Head of caudate nucleus (tissue), 42 donors: Measurements from ENCODE around the gene SDC4.

Experiments used
- DNase-seq, 42 donors: peaks; one replicate each; pipeline versions ENCODE4 v3.0.0 to v3.0.0-alpha.2; 2020 to 2021; ENCODE audit warnings: mixed read lengths in 7 of 42
- intact Hi-C: fragments of 100-400 bp; cut with DNase I; formaldehyde crosslinking; loops from one replicate; pipeline ENCODE4 v1.15.0; 2022

Gene SDC4

GRCh38 chr20:45336530-45337366, 11.5 kb downstream of the SDC4 start:
- peak in 9 of 42 donors; percentile 19 to 71 (median 34) for DNase-seq
- intact Hi-C loops = no loop called here

- no peak for DNase-seq
These were observed 17.7 kb downstream of the SDC4 start for GRCh38 chr20:45330476-45330875.

GRCh38 chr20:45329497-45330319, 18.5 kb downstream of the SDC4 start:
- intact Hi-C loops = no loop called here
- DNase-seq = no peak

More at GRCh38 chr20:45330476-45330875, 17.7 kb downstream of the SDC4 start:
- intact Hi-C loops = no loop called here

GRCh38 chr20:45328451-45328850, 19.8 kb downstream of the SDC4 start:
- intact Hi-C loops = no loop called here
- DNase-seq = no peak

GRCh38 chr20:45325371-45325770, 22.9 kb downstream of the SDC4 start:
- DNase-seq = no peak
- intact Hi-C loops = no loop called here

DNA sequence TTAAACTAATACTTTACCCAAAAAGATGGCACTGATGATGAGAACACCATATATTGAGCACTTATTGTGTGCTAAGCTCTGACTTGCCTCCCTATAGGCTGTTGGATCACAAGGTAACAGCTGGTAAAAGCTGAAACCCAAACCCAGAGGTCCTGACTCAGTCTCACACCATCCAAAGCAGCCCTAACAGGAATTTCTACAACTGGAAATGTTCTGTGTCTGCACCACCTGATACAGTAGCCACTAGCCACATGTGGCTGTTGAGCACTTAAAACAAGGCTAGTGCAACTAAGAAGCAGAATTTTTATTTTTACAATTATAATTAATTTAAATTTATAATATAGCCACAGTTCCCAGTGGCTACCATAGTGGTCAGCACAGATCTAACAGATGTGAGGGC, 24.5 kb downstream of the SDC4 start:
- intact Hi-C loops = loop anchor here (5.0 kb wide), 1 partner anchor 449 kb away; no protein-coding TSS in a partner anchor
- DNase-seq = no peak

DNA sequence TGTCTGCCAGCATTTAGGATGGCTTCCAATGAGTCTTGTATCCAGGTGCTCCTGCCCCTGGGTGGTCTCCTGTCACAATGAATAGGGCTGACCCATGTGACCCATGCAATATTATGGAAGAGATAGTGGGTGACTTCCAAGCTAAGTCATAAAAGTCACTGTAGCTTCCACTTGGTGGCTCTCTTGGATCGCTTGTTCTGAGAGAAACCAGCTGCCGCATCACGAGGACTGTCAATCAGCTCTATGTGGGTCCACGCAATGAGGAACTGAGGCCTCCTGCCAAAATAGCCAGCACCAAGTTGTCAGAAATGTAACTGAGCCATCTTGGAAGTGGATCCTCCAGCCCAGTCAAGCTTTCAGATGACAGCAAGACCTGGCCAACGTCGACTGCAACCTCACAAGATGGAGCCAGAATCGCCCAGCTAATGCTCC, 25.3 kb downstream of the SDC4 start:
- intact Hi-C loops = loop anchor here (5.0 kb wide), 1 partner anchor 449 kb away; no protein-coding TSS in a partner anchor
- peak in 39 of 42 donors; percentile 36 to 81 (median 66) for DNase-seq

DNA sequence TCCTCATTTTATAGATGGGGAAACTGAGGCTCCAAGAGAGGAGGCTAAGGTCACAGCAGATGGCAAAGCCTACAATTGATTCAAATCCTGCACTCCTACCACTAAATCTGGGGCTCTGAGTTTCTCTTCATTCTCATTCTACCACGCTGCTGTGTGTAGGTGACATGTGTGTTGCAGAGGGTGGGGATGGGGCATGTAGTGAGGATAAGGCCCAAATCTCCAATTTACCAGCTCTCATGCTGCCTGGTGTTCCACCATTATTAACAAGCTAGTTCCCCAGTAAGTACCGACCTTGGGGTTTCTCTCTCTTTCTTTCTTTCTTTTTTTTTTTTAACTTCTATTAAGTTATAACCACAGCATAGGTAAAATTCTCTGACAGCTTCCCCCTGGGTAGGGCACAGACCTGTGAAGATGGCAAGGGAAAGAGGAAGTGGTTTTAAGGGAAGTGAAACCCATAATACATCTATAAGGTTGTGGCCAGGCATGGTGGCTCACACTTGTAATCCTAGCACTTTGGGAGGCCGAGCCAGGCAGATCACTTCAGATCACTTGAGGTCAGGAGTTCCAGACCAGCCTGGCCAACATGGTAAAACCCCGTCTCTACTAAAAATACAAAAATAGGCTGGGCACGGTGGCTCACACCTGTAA, 27.2 kb downstream of the SDC4 start:
- intact Hi-C loops = loop anchor here (5.0 kb wide), 1 partner anchor 451 kb away; no protein-coding TSS in a partner anchor
- no peak for DNase-seq

DNA sequence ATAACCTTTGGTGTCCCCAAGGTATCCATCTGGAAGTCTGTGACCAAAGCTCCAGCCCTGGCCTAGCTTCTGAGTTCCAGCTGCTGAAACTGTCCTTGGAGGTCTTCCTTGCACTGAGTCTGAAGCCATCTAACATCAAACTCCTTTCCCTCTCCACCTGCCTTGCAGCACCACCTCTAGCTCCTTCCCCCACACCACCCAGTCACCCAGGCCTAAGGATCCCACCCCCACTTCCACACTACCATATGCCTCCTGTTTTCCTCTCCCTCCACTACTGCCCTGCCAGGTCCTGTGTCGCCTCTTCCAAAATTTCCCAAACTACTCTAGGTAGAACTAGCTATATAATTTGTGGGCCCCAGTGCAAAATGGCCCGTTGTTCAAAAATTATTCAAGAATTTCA, 29.3 kb downstream of the SDC4 start:
- no peak for DNase-seq
- intact Hi-C loops = no loop called here

DNA sequence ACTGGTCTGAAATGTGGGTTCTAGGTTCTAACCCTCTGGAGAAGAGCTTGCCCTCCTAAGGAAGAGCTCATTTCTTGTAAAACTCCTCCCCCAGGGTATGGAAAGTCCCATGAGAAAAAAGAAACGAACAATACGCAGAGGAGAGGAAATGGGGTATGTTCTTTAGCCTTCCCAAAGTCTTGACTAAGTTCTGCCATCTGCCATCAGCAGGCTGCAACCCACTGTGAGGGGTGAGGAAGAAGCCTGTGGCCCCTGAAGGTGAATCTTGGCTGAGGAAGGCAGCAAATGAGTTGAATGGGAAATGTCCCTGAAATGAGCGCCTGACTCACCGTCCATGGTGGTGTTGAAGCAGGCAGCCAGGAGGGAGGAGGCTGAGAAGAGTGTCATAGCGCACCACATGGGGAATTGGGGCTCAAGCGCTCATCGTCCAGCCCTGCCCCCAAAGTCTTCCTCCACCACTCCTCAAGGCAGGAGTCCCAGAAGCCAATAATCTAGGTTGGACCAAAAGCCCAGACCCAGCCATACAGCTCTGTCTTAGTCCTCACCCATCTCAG, 29.8 kb downstream of the SDC4 start:
- intact Hi-C loops = no loop called here

DNA sequence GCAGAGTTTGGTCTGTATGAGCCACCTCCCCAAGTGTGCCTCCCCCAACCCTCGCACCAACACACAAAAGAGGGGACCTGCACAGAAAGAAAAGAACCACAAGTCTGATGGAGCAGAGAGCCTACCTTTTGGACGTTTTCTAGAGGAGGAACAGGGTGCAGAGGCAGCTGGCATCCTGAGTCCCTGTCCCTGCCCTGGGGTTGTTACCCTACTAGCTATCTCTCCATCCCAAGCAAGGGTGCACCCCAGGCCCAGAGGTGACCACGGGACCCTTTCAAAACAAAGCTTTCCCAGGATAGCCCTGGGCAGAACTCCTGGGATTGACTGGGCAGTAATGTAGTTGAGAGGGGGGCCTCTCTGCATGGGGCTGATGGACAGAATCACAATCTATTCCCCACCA, 30.4 kb downstream of the SDC4 start:
- intact Hi-C loops = no loop called here
- DNase-seq = no peak

More for the DNA sequence above, 29.8 kb downstream of the SDC4 start:
- no peak for DNase-seq

- intact Hi-C loops = no loop called here
- no peak for DNase-seq
These were observed 31.8 kb downstream of the SDC4 start for GRCh38 chr20:45316150-45317080.

DNA sequence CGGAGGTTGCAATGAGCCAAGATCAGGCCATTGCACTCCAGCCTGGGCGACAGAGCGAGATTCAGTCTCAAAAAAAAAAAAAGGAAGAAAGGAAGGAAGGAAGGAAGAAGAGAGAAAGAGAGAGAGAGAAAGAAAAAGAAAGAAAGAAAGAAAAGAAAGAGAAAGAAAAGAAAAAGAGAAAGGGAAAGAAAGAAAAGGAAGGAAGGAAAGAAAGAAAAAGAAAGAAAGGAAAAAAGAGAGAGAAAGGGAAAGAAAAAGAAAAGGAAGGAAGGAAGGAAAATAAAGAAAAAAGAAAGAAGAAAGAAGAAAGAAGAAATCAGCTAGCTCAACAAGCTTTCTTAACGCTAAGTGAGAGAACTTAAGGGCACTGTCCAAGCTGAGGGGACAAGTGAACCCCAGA, 32.6 kb downstream of the SDC4 start:
- intact Hi-C loops = no loop called here
- DNase-seq = no peak

DNA sequence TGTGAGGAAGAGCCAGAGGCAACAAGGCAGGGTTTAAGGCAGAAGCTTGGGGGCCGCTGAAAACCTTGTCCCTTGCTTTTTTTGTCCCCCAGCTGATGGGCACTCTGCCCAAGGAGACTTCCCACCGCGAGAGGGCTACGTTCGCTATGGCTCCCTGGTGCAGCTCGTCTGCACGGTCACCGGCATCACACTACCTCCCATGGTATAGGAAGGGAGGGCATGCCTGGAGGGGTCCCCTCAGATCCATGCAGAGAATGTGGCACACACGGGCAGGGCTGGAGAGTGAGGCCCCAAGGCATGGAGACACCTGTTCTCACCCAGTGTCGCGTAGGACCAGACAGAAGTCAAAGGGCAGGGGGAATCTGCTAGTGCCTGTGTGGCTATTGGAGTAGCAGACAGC, 34.3 kb downstream of the SDC4 start:
- intact Hi-C loops = loop anchor here (5.0 kb wide), 1 partner anchor 133 kb away; no protein-coding TSS in a partner anchor
- DNase-seq = no peak

DNA sequence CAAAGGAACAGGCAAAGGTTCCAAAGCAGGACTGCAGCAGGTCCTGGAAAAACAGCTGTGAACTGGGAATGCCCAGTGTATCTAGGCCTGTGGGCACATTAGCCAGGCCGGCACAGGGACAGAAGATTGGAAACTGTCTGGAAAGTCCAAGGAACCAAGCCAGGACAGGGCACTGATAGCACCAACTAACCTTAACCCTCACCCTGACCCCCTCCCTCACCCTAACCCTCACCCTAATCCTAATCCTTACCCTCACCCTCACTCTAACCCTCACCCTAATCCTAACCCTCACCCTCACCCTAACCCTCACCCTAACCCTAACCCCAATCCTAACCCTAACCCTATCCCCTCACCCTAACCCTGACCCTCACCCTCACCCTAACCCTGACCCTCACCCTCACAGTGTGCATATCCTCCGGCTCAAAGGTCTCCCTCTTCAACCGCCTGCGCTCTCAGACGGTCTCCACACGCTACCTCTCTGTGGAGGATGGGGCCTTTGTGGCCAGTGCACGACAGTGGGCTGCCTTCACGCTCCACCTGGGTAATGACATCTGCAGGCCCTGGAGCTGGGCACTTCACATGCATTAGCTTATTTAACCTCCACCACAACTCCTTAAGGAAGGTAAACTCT, 35.0 kb downstream of the SDC4 start:
- no peak for DNase-seq
- intact Hi-C loops = loop anchor here (5.0 kb wide), 1 partner anchor 134 kb away; no protein-coding TSS in a partner anchor

DNA sequence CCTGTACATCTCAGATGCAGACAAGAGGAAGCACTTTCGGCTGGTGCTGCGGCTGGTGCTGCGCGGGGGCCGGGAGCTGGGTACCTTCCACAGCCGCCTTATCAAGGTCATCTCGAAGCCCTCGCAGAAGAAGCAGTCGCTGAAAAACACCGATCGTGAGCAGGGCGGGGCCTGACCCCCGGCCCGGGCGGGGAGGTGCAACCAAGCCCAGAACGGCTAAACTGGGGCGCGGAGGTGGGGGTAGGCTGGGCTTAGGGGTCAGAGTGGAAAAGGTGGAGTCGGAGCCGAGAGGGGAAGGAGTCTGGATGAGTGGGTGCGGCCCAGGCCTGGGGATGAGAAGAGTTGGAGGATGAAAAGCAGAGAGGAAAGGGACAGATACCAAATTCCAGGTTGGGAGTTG, 36.0 kb downstream of the SDC4 start:
- DNase-seq = no peak
- intact Hi-C loops = loop anchor here (5.0 kb wide), 1 partner anchor 135 kb away; no protein-coding TSS in a partner anchor

- intact Hi-C loops = loop anchor here (5.0 kb wide), 1 partner anchor 136 kb away; no protein-coding TSS in a partner anchor
- DNase-seq = peak in 40 of 42 donors; percentile 32 to 80 (median 63)
These were observed 36.5 kb downstream of the SDC4 start for GRCh38 chr20:45311589-45312211.
